GM12878 (cell line): Measurements from ENCODE around the gene NFASC. TPM values are rescaled to one million over a fixed set of nuclear protein-coding genes. Genes with fewer than 3 reads are reported as not detected.

Experiments used
- ATAC-seq: fragments of 200-7000 bp; cut with Tn5 transposase; 3 replicates; pipeline ENCODE4 v1.9.1; 2020; ENCODE audit warnings: mild to moderate bottlenecking, moderate library complexity
- BruUV-seq: library from RNA; stranded (reverse); fragments of 400-500 nt; replicated peaks from 2 replicates; lab custom pipeline; 2021; lab: Mats Ljungman, UMichigan
- CTCF ChIA-PET: fragments of 300-600 bp; sonication (Branson Sonifier 250); formaldehyde crosslinking; extraction: SDS; loops from one replicate; lab custom pipeline; 2021; ENCODE audit warnings: inconsistent platforms; lab: Yijun Ruan, JAX
- POLR2A ChIA-PET: fragments of 350-600 bp; formaldehyde crosslinking; extraction: SDS; loops from one replicate; lab custom pipeline; 2021; ENCODE audit warnings: inconsistent platforms; lab: Charles Lee
- RAD21 ChIA-PET: fragments of 300-600 bp; sonication (Branson Sonifier 250); formaldehyde crosslinking; loops from one replicate; lab custom pipeline; 2023; ENCODE audit warnings: antibody characterized with exemption; ENCODE audit not compliant: unreplicated experiment; lab: Charles Lee
- SMC1A ChIA-PET: fragments of 300-600 bp; sonication (Branson Sonifier 250); formaldehyde crosslinking; loops from one replicate; lab custom pipeline; 2023; ENCODE audit not compliant: unreplicated experiment, uncharacterized antibody; lab: Charles Lee
- DNase-seq: peaks from one replicate; pipeline ENCODE4 v3.0.0-alpha.2; 2011; ENCODE audit warnings: low read depth, low spot score
- FAIRE-seq: peaks from 3 replicates; lab custom pipeline; 2011; peaks lifted over from hg19 to GRCh38; lab: Jason Lieb, UNC
- H2AFZ ChIP-seq: 2 replicates; pipeline ENCODE4 v1.6.0; 2011; ENCODE audit warnings: low read depth, low read length, control low read depth; ENCODE audit not compliant: control insufficient read depth
- H3K27ac ChIP-seq: 2 replicates; pipeline ENCODE4 v1.5.1; 2011; ENCODE audit warnings: control low read depth; ENCODE audit not compliant: control insufficient read depth, insufficient read depth
- H3K27me3 ChIP-seq, 2 experiments: replicated peaks in 1 of 2; 2 replicates each; pipeline versions ENCODE4 v1.6.0 to v1.6.1; 2011; ENCODE audit warnings: low read length in 1 of 2; ENCODE audit not compliant: control insufficient read depth in 2 of 2, insufficient read depth in 2 of 2
- H3K36me3 ChIP-seq, 2 experiments: 2 replicates each; pipeline ENCODE4 v1.5.1; 2011; ENCODE audit warnings: low read length in 1 of 2; ENCODE audit not compliant: control insufficient read depth in 2 of 2, insufficient read depth in 2 of 2
- H3K4me1 ChIP-seq: 2 replicates; pipeline ENCODE4 v1.6.1; 2011; ENCODE audit warnings: mild to moderate bottlenecking, low read length, moderate library complexity, mixed read lengths; ENCODE audit not compliant: control insufficient read depth, insufficient read depth
- H3K4me2 ChIP-seq: 2 replicates; pipeline ENCODE4 v1.6.0; 2011; ENCODE audit warnings: control low read depth; ENCODE audit not compliant: control insufficient read depth, insufficient read depth
- H3K4me3 ChIP-seq: fragments of 200-600 bp; sonication (generic); 2 replicates; pipeline ENCODE4 v1.5.1; 2016
- H3K79me2 ChIP-seq: 2 replicates; pipeline ENCODE4 v1.6.0; 2011; ENCODE audit warnings: low read length; ENCODE audit not compliant: control insufficient read depth, insufficient read depth
- H3K9ac ChIP-seq: 2 replicates; pipeline ENCODE4 v1.8.0; 2011; ENCODE audit warnings: low read length, control low read depth, mixed read lengths; ENCODE audit not compliant: control insufficient read depth, insufficient read depth
- H3K9me3 ChIP-seq: replicated peaks from 3 replicates; pipeline ENCODE4 v1.5.1; 2011; ENCODE audit warnings: mild to moderate bottlenecking, low read length; ENCODE audit not compliant: control insufficient read depth, insufficient read depth
- H4K20me1 ChIP-seq: 2 replicates; pipeline ENCODE4 v1.6.0; 2011; ENCODE audit not compliant: control insufficient read depth, insufficient read depth
- HCFC1 ChIP-seq: fragments of 150-350 bp; IDR thresholded peaks from 2 replicates; pipeline ENCODE4 v1.6.1; 2014; ENCODE audit warnings: low read length
- IKZF1 ChIP-seq: fragments of 450-650 bp; conservative IDR thresholded peaks from 2 replicates; pipeline ENCODE4 v1.6.1; 2017; ENCODE audit warnings: antibody characterized with exemption, mild to moderate bottlenecking
- IRF4 ChIP-seq: IDR thresholded peaks from 2 replicates; pipeline ENCODE4 v1.6.1; 2011; ENCODE audit warnings: low read depth, low read length
- LARP7 ChIP-seq: fragments of 450-650 bp; IDR thresholded peaks from 2 replicates; pipeline ENCODE4 v1.6.1; 2017; ENCODE audit warnings: mild to moderate bottlenecking
- MTA2 ChIP-seq: fragments of 450-650 bp; IDR thresholded peaks from 2 replicates; pipeline ENCODE4 v1.6.1; 2016; ENCODE audit warnings: low read depth, mild to moderate bottlenecking, moderate library complexity
- MYB ChIP-seq: fragments of 150-350 bp; IDR thresholded peaks from 2 replicates; pipeline ENCODE4 v1.6.1; 2014; ENCODE audit warnings: mild to moderate bottlenecking, low read depth, low read length, borderline replicate concordance
- NR2F1 ChIP-seq: fragments of 450-650 bp; conservative IDR thresholded peaks from 2 replicates; pipeline ENCODE4 v1.6.1; 2017; ENCODE audit warnings: mild to moderate bottlenecking
- RELA ChIP-seq: fragments of 450-650 bp; IDR thresholded peaks from 2 replicates; pipeline ENCODE4 v1.8.0; 2014; ENCODE audit warnings: borderline replicate concordance; ENCODE audit not compliant: partially characterized antibody
- RFX5 ChIP-seq: IDR thresholded peaks from 2 replicates; pipeline ENCODE4 v1.6.1; 2011; ENCODE audit warnings: low read depth, low read length, improper control_type of control experiment
- SRF ChIP-seq, 2 experiments: IDR thresholded peaks; 2 replicates each; pipeline ENCODE4 v1.6.1; 2011; ENCODE audit warnings: low read depth in 2 of 2, low read length in 2 of 2, mild to moderate bottlenecking in 1 of 2, moderate library complexity in 1 of 2
- STAT1 ChIP-seq: fragments of 450-650 bp; conservative IDR thresholded peaks from 2 replicates; pipeline ENCODE4 v1.6.1; 2014; ENCODE audit warnings: antibody characterized with exemption, mild to moderate bottlenecking
- TCF7 ChIP-seq: IDR thresholded peaks from 2 replicates; pipeline ENCODE4 v1.6.1; 2014; ENCODE audit warnings: antibody characterized with exemption, borderline replicate concordance
- USF1 ChIP-seq: IDR thresholded peaks from 2 replicates; pipeline ENCODE4 v1.6.1; 2011; ENCODE audit warnings: borderline replicate concordance, low read depth, mild to moderate bottlenecking, moderate library complexity, mixed read lengths, low read length; ENCODE audit not compliant: insufficient read depth; ENCODE audit errors: extremely low read length
- ZNF24 ChIP-seq: fragments of 450-650 bp; IDR thresholded peaks from 2 replicates; pipeline ENCODE4 v1.6.1; 2017; ENCODE audit warnings: antibody characterized with exemption, mild to moderate bottlenecking
- ZSCAN29 ChIP-seq: fragments of 450-650 bp; IDR thresholded peaks from 2 replicates; pipeline ENCODE4 v1.6.1; 2017; ENCODE audit warnings: mild to moderate bottlenecking, moderate library complexity
- WGBS: methylation state at CpG from one replicate; pipeline ENCODE4 v1.1.6; 2016; ENCODE audit warnings: low lambda C conversion rate; ENCODE audit not compliant: insufficient replicate concordance, insufficient coverage; ENCODE audit errors: missing lambda C conversion rate; 5-methylcytosine and 5-hydroxymethylcytosine counted together
- in situ Hi-C: fragments of 300-500 bp; cut with MboI; formaldehyde crosslinking; loops from 9 replicates; pipeline ENCODE4 v1.14.3; 2018; ENCODE audit warnings: mixed read lengths
- intact Hi-C: fragments of 100-400 bp; cut with micrococcal nuclease; formaldehyde crosslinking; loops from one replicate; pipeline ENCODE4 v1.14.2; 2022; ENCODE audit not compliant: unreplicated experiment
- polyA plus RNA-seq, 11 experiments: library from polyadenylated mRNA; depleted of rRNA in 4 of 11; unstranded in 6 of 11; stranded (reverse) in 5 of 11; fragments of >200 nt; fragmentation: Nextera tagmentation in 4 of 11; fragmentation: Illumina TruSeq in 1 of 11; extraction: Ambion mirVana in 4 of 11; extraction: Trizol in 1 of 11; gene quantifications; 1 replicate in 1 of 11; 2 replicates in 10 of 11; pipeline versions ENCODE4 v1.2.1 to v1.2.3, GENCODE V29; 2011 to 2016; ENCODE audit warnings: inconsistent platforms in 2 of 11, missing spikeins in 2 of 11, low read depth in 1 of 11
- total RNA-seq, 4 experiments: library from RNA; depleted of rRNA in 3 of 4; stranded (reverse); fragments of >200 nt in 3 of 4; fragmentation: Illumina TruSeq in 1 of 4; extraction: Trizol in 1 of 4; gene quantifications; 2 replicates each; pipeline versions ENCODE4 v1.2.1 to v1.2.3, GENCODE V29; 2013 to 2021

Gene NFASC
- total and polyA plus RNA-seq, 10 of the 15 experiments (the other 5 are each of a cell fraction or from before 2014, with no cell fraction given), result 0.04 to 0.31 (median 0.12) TPM; not detected in 4

- POLR2A ChIA-PET, result no interaction called here
- SMC1A ChIA-PET, result no interaction called here
- ATAC-seq, result no peak
- H3K9ac ChIP-seq, result no peak overlapping the region
- H3K79me2 ChIP-seq, result no peaks in the 10 kb centered on the region
- intact Hi-C loops, result no loop called here
- 53% methylated on average over 21 of the region's 22 CpGs for WGBS
- FAIRE-seq, result no peak
- H3K4me1 ChIP-seq, result no peaks in the 10 kb centered on the region
- BruUV-seq, result no TSS peak
- H4K20me1 ChIP-seq, result no peaks in the 10 kb centered on the region
- in situ Hi-C loops, result no loop called here
- CTCF ChIA-PET, result interaction anchor here (2.8 kb wide), 1 partner anchor 64 kb away, joined by 12 read pairs; no protein-coding TSS in a partner anchor
- DNase-seq, result no peak
- H3K36me3 ChIP-seq, result no peaks in the 10 kb centered on the region
- H3K4me2 ChIP-seq, result no peak overlapping the region
- RAD21 ChIA-PET, result no interaction called here
- no peak for TF ChIP-seq IRF4
- no peak for TF ChIP-seq TCF7
- no peak for TF ChIP-seq MYB
- TF ChIP-seq LARP7, result no peak
- TF ChIP-seq RFX5, result no peak
- TF ChIP-seq MTA2, result no peak
- no peak for TF ChIP-seq HCFC1
- TF ChIP-seq USF1, result no peak
- no peak for TF ChIP-seq IKZF1
- no peak for TF ChIP-seq RELA
- TF ChIP-seq ZSCAN29, result no peak
- no peak for TF ChIP-seq ZNF24
- no peak for TF ChIP-seq NR2F1
- no peak for TF ChIP-seq SRF (IDR thresholded peaks at IDR 0.05; ENCODE audit: low read depth in 2 of 2, low read length in 2 of 2)
- no peak for TF ChIP-seq STAT1
- H3K27ac ChIP-seq, result no peak overlapping the region
- no peak overlapping the region for H3K4me3 ChIP-seq
- H3K27me3 ChIP-seq, result peaks cover 2% of the 10 kb centered on the region in 2 experiments
- no peak overlapping the region for H2AFZ ChIP-seq
- no peaks in the 10 kb centered on the region for H3K9me3 ChIP-seq
Observed at GRCh38 chr1:204996981-204997380, 126.3 kb downstream of the NFASC start.
